Measurements from ENCODE around the gene UNC80. TPM values are rescaled to one million over a fixed set of nuclear protein-coding genes. Genes with fewer than 3 reads are reported as not detected.

Gene UNC80
- total RNA-seq, 1 experiment from 2014 or later: 1.8 TPM

DNA sequence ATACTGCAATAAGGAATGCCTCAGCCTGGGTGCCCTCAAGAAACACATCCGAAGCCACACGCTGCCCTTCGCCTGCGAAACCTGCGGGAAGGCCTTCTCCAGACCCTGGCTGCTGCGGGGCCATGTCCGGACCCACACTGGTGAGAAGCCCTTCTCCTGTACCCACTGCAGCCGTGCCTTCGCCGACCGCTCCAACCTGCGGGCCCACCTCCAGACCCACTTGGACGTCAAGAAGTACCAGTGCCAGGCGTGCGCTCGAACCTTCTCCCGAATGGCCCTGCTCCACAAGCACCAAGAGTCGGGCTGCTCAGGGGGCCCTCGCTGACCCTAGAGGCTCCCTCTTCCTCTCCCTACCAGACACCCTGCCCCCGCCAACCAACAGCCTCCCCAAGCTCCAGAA, 37.6 kb downstream of the UNC80 start:
- BruUV-seq (replicated peaks): no TSS peak
- H3K27ac ChIP-seq (ENCODE audit: low read depth, low read length, poor library complexity, severe bottlenecking): no peak overlapping the region
- no peaks in the 10 kb centered on the region for H3K9me3 ChIP-seq (ENCODE audit: low read depth, low read length, poor library complexity, severe bottlenecking)
- DNase-seq (ENCODE audit: low spot score): no peak
- no peaks in the 10 kb centered on the region for H3K36me3 ChIP-seq (ENCODE audit: insufficient read depth, low read length, poor library complexity, severe bottlenecking)
- ChIA-PET CTCF (no interaction called here), POLR2A (ENCODE audit: low non-redundant PET) (no interaction called here)
- intact Hi-C loops (cut with micrococcal nuclease; ENCODE audit: unreplicated experiment): no loop called here
- no peak for TF ChIP-seq EZH2 (IDR thresholded peaks at IDR 0.05; ENCODE audit: borderline replicate concordance, low read depth, low read length, poor library complexity, severe bottlenecking)
- no peaks in the 10 kb centered on the region for H3K27me3 ChIP-seq (replicated peaks; ENCODE audit: insufficient read depth, low read depth, low read length, poor library complexity)
- H3K4me1 ChIP-seq (ENCODE audit: insufficient read depth, low read length, poor library complexity, severe bottlenecking): peaks cover 16% of the 10 kb centered on the region
- H3K4me3 ChIP-seq (ENCODE audit: low read depth, low read length, poor library complexity, severe bottlenecking): no peak overlapping the region

DNA sequence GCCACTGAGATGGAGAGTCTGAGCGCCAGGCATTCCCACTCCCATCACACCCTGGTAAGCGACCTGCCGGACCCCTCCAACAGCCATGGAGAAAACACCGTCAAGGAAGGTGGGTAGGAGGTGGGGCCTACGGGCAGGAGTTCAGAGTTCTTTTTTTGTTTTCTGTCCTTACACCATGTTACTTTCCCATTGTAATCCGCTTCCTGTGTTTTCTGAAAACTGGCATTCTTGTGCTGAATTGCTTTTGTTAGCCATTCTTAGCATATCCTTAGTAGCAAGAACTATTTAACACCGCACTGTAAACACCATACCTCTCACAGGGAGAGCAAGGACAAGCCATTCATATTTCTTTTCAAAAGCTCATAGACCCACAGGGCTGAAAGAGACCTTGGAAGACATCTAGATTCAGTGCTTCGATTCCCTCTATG, 46.2 kb downstream of the UNC80 start:
- TF ChIP-seq, protein P1, sequence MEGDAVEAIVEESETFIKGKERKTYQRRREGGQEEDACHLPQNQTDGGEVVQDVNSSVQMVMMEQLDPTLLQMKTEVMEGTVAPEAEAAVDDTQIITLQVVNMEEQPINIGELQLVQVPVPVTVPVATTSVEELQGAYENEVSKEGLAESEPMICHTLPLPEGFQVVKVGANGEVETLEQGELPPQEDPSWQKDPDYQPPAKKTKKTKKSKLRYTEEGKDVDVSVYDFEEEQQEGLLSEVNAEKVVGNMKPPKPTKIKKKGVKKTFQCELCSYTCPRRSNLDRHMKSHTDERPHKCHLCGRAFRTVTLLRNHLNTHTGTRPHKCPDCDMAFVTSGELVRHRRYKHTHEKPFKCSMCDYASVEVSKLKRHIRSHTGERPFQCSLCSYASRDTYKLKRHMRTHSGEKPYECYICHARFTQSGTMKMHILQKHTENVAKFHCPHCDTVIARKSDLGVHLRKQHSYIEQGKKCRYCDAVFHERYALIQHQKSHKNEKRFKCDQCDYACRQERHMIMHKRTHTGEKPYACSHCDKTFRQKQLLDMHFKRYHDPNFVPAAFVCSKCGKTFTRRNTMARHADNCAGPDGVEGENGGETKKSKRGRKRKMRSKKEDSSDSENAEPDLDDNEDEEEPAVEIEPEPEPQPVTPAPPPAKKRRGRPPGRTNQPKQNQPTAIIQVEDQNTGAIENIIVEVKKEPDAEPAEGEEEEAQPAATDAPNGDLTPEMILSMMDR (conservative IDR thresholded peaks at IDR 0.05; ENCODE audit: low read depth, low read length): no peak
- TF ChIP-seq EZH2 (IDR thresholded peaks at IDR 0.05; ENCODE audit: borderline replicate concordance, low read depth, low read length, poor library complexity, severe bottlenecking): no peak
- no peaks in the 10 kb centered on the region for H3K4me1 ChIP-seq (ENCODE audit: insufficient read depth, low read length, poor library complexity, severe bottlenecking)
- BruUV-seq (replicated peaks): no TSS peak
- no peak overlapping the region for H3K27ac ChIP-seq (ENCODE audit: low read depth, low read length, poor library complexity, severe bottlenecking)
- intact Hi-C loops (cut with micrococcal nuclease; ENCODE audit: unreplicated experiment): no loop called here
- POLR2A ChIA-PET (ENCODE audit: low non-redundant PET): no interaction called here
- H3K4me3 ChIP-seq (ENCODE audit: low read depth, low read length, poor library complexity, severe bottlenecking): no peak overlapping the region
- H3K27me3 ChIP-seq (replicated peaks; ENCODE audit: insufficient read depth, low read depth, low read length, poor library complexity): no peaks in the 10 kb centered on the region
- CTCF ChIA-PET: no interaction called here
- no peak for DNase-seq (ENCODE audit: low spot score)
- no peaks in the 10 kb centered on the region for H3K36me3 ChIP-seq (ENCODE audit: insufficient read depth, low read length, poor library complexity, severe bottlenecking)
- H3K9me3 ChIP-seq (ENCODE audit: low read depth, low read length, poor library complexity, severe bottlenecking): no peaks in the 10 kb centered on the region

DNA sequence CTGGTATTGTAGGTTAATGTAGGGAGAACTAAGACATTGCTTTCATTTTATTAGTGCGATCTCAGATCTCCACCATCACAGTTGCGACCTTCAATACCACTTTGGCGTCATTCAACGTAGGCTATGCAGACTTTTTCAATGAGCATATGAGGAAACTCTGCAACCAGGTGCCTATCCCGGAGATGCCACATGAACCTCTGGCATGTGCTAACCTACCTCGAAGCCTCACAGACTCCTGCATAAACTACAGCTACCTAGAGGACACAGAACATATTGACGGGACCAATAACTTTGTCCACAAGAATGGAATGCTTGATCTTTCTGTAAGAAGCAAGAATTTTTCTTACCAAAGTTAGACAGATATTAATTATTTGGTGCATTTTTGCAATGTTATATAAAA, 47.3 kb downstream of the UNC80 start:
- CTCF ChIA-PET: no interaction called here
- no peaks in the 10 kb centered on the region for H3K4me1 ChIP-seq (ENCODE audit: insufficient read depth, low read length, poor library complexity, severe bottlenecking)
- H3K27ac ChIP-seq (ENCODE audit: low read depth, low read length, poor library complexity, severe bottlenecking): no peak overlapping the region
- POLR2A ChIA-PET (ENCODE audit: low non-redundant PET): no interaction called here
- no peak for TF ChIP-seq EZH2 (IDR thresholded peaks at IDR 0.05; ENCODE audit: borderline replicate concordance, low read depth, low read length, poor library complexity, severe bottlenecking)
- TF ChIP-seq, protein P1 (conservative IDR thresholded peaks at IDR 0.05; ENCODE audit: low read depth, low read length): no peak
- BruUV-seq (replicated peaks): no TSS peak
- H3K9me3 ChIP-seq (ENCODE audit: low read depth, low read length, poor library complexity, severe bottlenecking): no peaks in the 10 kb centered on the region
- intact Hi-C loops (cut with micrococcal nuclease; ENCODE audit: unreplicated experiment): no loop called here
- no peak for DNase-seq (ENCODE audit: low spot score)
- no peaks in the 10 kb centered on the region for H3K36me3 ChIP-seq (ENCODE audit: insufficient read depth, low read length, poor library complexity, severe bottlenecking)
- H3K4me3 ChIP-seq (ENCODE audit: low read depth, low read length, poor library complexity, severe bottlenecking): no peak overlapping the region
- no peaks in the 10 kb centered on the region for H3K27me3 ChIP-seq (replicated peaks; ENCODE audit: insufficient read depth, low read depth, low read length, poor library complexity)

DNA sequence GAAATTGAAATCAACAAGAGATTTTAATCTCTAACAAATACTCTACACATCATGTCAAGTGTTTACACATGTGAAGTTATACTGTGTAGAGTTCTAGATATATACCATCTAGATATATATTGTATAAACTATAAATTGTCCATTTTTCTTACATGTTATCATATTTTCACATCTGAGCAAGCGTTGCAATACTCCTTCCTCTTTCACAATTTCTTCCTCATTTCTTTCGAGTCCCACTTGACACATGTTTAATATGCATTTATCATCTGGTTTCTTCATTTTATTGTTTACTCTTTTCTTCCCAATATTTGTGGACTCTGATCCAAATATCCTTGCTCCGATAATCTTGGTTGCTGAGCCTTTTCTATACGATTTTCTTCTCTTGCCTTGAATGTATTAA, 50.2 kb downstream of the UNC80 start:
- Histone ChIP-seq H3K27ac (ENCODE audit: low read depth, low read length, poor library complexity, severe bottlenecking) (no peak overlapping the region), H3K27me3 (replicated peaks; ENCODE audit: insufficient read depth, low read depth, low read length, poor library complexity) (no peaks in the 10 kb centered on the region), H3K4me1 (ENCODE audit: insufficient read depth, low read length, poor library complexity, severe bottlenecking) (no peaks in the 10 kb centered on the region), H3K4me3 (ENCODE audit: low read depth, low read length, poor library complexity, severe bottlenecking) (no peak overlapping the region), H3K9me3 (ENCODE audit: low read depth, low read length, poor library complexity, severe bottlenecking) (no peaks in the 10 kb centered on the region), H3K36me3 (ENCODE audit: insufficient read depth, low read length, poor library complexity, severe bottlenecking) (no peaks in the 10 kb centered on the region)
- no peak for DNase-seq (ENCODE audit: low spot score)
- BruUV-seq (replicated peaks): no TSS peak
- no peak for TF ChIP-seq EZH2 (IDR thresholded peaks at IDR 0.05; ENCODE audit: borderline replicate concordance, low read depth, low read length, poor library complexity, severe bottlenecking)
- TF ChIP-seq, protein P1 (conservative IDR thresholded peaks at IDR 0.05; ENCODE audit: low read depth, low read length): no peak
- ChIA-PET CTCF (no interaction called here), POLR2A (ENCODE audit: low non-redundant PET) (no interaction called here)
- intact Hi-C loops (cut with micrococcal nuclease; ENCODE audit: unreplicated experiment): no loop called here
